ENCODE data around the gene SERPINE2.

Gene SERPINE2

DNA sequence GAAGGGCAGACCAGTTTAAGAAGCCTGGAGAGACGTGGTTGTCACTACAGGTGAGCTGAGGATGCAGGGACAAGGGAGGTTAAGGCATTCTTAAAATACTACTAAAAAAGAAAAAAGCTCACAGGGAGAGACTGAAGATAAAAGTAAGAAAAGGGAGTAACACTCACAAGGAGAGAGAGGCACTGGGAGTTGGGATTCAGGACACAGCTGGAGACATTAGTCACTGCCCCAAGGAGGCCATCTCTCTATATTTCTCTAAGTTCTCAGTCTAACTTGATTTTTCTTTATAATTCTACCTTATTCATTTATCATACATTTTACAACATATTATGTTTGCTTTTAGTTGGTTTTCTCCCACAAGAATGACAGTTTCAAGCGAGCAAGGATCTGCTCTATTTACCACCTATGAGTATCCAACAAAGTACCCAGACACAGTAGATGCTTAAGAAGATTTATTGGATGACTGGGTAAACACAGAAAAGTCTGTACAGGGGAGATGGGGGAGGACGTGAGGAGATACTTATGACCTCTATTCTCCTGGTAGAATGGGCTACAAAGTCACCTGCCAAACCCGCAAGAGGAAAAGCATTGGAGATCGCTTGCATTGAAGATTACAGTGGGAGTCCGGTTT is 2.2 kb downstream of the SERPINE2 start:
- TF ChIP-seq, protein P1, sequence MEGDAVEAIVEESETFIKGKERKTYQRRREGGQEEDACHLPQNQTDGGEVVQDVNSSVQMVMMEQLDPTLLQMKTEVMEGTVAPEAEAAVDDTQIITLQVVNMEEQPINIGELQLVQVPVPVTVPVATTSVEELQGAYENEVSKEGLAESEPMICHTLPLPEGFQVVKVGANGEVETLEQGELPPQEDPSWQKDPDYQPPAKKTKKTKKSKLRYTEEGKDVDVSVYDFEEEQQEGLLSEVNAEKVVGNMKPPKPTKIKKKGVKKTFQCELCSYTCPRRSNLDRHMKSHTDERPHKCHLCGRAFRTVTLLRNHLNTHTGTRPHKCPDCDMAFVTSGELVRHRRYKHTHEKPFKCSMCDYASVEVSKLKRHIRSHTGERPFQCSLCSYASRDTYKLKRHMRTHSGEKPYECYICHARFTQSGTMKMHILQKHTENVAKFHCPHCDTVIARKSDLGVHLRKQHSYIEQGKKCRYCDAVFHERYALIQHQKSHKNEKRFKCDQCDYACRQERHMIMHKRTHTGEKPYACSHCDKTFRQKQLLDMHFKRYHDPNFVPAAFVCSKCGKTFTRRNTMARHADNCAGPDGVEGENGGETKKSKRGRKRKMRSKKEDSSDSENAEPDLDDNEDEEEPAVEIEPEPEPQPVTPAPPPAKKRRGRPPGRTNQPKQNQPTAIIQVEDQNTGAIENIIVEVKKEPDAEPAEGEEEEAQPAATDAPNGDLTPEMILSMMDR (IDR thresholded peaks at IDR 0.05) = no peak
- Histone ChIP-seq H3K4me3 (ENCODE audit: low read depth, low read length) (no peak overlapping the region), H3K4me1 (no peaks in the 10 kb centered on the region), H3K36me3 (ENCODE audit: control insufficient read depth, insufficient read depth, low read length) (no peaks in the 10 kb centered on the region), H3K79me2 (no peaks in the 10 kb centered on the region), H3K27me3 (ENCODE audit: control insufficient read depth, insufficient read depth, low read length) (no peaks in the 10 kb centered on the region), H3K9ac (no peak overlapping the region), H2AFZ (no peak overlapping the region), H3K4me2 (ENCODE audit: low read length) (no peak overlapping the region), H3K27ac (no peak overlapping the region), H3K9me3 (ENCODE audit: control insufficient read depth, low read length) (no peaks in the 10 kb centered on the region)

DNA sequence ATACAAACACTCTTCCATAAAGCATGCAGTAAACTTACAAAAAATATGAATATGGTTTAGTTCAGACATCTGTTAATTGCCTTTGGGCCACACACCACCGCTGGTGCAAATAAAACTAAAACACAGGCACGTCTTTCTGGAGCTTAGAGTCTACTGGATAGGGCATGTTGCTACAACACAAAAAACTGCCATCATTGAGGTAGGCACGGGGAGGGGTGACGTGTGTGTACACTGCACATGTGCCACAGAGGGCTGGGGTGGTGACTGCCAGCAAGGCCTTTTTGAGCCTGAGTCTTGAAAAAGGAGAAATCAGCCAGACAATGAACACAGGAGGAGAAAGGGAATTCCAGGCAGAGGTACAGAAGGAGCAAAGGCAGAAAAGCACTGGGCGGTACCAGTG is 5.1 kb downstream of the SERPINE2 start:
- no peak overlapping the region for H3K4me3 ChIP-seq (ENCODE audit: low read depth, low read length)
- no peak overlapping the region for H3K27ac ChIP-seq
- no peak overlapping the region for H3K4me2 ChIP-seq (ENCODE audit: low read length)
- H3K9ac ChIP-seq = no peak overlapping the region
- no peaks in the 10 kb centered on the region for H3K9me3 ChIP-seq (ENCODE audit: control insufficient read depth, low read length)
- no peaks in the 10 kb centered on the region for H3K36me3 ChIP-seq (ENCODE audit: control insufficient read depth, insufficient read depth, low read length)
- no peaks in the 10 kb centered on the region for H3K27me3 ChIP-seq (ENCODE audit: control insufficient read depth, insufficient read depth, low read length)
- no peaks in the 10 kb centered on the region for H3K4me1 ChIP-seq
- TF ChIP-seq, protein P1 (IDR thresholded peaks at IDR 0.05) = no peak
- H3K79me2 ChIP-seq = no peaks in the 10 kb centered on the region
- no peak overlapping the region for H2AFZ ChIP-seq

DNA sequence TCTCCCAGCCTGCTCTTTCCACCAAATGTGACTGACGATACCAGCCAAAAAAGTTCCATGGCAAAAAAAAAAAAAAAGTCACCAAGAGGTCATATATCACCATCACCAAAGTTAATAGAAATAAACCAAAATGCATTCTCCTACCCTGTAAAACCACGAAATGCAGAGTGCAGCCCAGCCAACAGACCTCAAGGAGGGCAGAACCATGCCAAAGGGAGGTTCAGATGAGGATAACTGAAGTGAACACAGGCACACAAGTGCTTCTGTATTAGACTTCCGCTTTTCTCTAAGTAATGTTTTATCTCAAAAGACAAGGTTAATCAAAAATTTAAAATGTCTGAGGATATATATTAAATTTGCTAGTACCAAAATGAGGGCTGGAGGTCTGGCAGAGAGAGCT is 5.5 kb downstream of the SERPINE2 start:
- no peak overlapping the region for H3K4me2 ChIP-seq (ENCODE audit: low read length)
- TF ChIP-seq, protein P1 (IDR thresholded peaks at IDR 0.05) = no peak
- no peaks in the 10 kb centered on the region for H3K4me1 ChIP-seq
- H3K36me3 ChIP-seq (ENCODE audit: control insufficient read depth, insufficient read depth, low read length) = no peaks in the 10 kb centered on the region
- H2AFZ ChIP-seq = no peak overlapping the region
- no peak overlapping the region for H3K4me3 ChIP-seq (ENCODE audit: low read depth, low read length)
- H3K9ac ChIP-seq = no peak overlapping the region
- no peaks in the 10 kb centered on the region for H3K79me2 ChIP-seq
- H3K27ac ChIP-seq = no peak overlapping the region
- no peaks in the 10 kb centered on the region for H3K9me3 ChIP-seq (ENCODE audit: control insufficient read depth, low read length)
- no peaks in the 10 kb centered on the region for H3K27me3 ChIP-seq (ENCODE audit: control insufficient read depth, insufficient read depth, low read length)

DNA sequence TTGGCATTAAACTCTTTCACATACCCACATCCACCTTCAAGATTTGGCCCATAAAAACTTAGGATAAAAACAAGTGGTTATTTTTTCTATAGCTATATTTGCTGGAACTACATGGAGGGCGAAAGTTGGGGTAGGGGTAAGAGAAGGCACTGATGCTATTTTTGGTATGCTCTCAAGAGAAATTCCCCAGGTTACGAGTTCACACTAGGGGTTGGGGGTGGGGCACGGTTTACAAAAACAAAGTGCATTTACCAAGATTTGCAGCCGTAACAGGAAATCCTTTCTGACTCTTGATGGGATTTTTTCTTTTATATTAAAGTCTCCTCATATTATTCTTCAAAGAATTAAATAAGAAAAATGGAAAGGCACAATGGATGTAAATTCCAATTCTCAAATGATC is 6.8 kb downstream of the SERPINE2 start:
- no peak overlapping the region for H3K9ac ChIP-seq
- H3K4me3 ChIP-seq (ENCODE audit: low read depth, low read length) = no peak overlapping the region
- H3K36me3 ChIP-seq (ENCODE audit: control insufficient read depth, insufficient read depth, low read length) = no peaks in the 10 kb centered on the region
- H3K27me3 ChIP-seq (ENCODE audit: control insufficient read depth, insufficient read depth, low read length) = no peaks in the 10 kb centered on the region
- H2AFZ ChIP-seq = no peak overlapping the region
- TF ChIP-seq, protein P1 (IDR thresholded peaks at IDR 0.05) = no peak
- no peaks in the 10 kb centered on the region for H3K9me3 ChIP-seq (ENCODE audit: control insufficient read depth, low read length)
- no peak overlapping the region for H3K27ac ChIP-seq
- no peaks in the 10 kb centered on the region for H3K4me1 ChIP-seq
- H3K4me2 ChIP-seq (ENCODE audit: low read length) = no peak overlapping the region
- H3K79me2 ChIP-seq = no peaks in the 10 kb centered on the region

DNA sequence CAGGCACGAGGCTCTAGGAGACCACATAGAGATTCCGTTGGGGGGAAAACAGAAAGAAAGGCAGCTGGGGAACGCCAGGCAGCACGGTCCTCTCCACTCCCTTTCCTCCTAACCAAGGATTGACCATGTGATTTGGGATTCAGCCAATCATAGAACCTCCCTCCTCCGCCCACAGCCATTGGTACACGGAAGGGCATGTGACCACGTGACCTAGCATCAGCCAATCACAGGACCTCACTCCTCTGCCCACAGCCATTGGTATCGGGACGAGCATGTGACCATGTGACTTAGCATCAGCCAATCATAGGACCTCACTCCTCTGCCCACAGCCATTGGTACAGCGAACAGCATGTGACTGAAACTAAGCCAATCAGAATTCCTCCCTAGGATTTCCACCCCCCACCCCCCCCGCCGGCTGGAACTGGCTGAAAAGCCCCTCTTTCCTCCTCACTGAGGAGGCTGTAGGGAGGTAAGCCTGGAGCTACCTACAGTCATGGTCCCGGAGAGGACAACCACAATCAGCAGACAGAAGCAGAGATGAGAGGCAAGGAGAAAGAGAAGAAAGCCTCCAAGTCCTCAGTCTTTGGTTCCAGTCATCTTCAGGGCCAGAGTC is 7.6 kb downstream of the SERPINE2 start:
- H3K27ac ChIP-seq = no peak overlapping the region
- no peaks in the 10 kb centered on the region for H3K36me3 ChIP-seq (ENCODE audit: control insufficient read depth, insufficient read depth, low read length)
- H3K9me3 ChIP-seq (ENCODE audit: control insufficient read depth, low read length) = no peaks in the 10 kb centered on the region
- H3K79me2 ChIP-seq = no peaks in the 10 kb centered on the region
- TF ChIP-seq, protein P1 (IDR thresholded peaks at IDR 0.05) = no peak
- no peak overlapping the region for H2AFZ ChIP-seq
- H3K4me1 ChIP-seq = no peaks in the 10 kb centered on the region
- H3K27me3 ChIP-seq (ENCODE audit: control insufficient read depth, insufficient read depth, low read length) = no peaks in the 10 kb centered on the region
- no peak overlapping the region for H3K9ac ChIP-seq
- H3K4me2 ChIP-seq (ENCODE audit: low read length) = no peak overlapping the region
- no peak overlapping the region for H3K4me3 ChIP-seq (ENCODE audit: low read depth, low read length)
